KOPT-K1 (cell line): ENCODE measurements around the gene HSD17B12.

Experiments
- H3K27ac ChIP-seq: fragments of 200-600 bp; sonication (generic); 2 replicates; pipeline ENCODE4 v1.5.1; 2016; ENCODE audit warnings: antibody characterized with exemption, mild to moderate bottlenecking, low read depth, low read length; ENCODE audit not compliant: poor library complexity, severe bottlenecking
- H3K36me3 ChIP-seq: fragments of 200-600 bp; sonication (generic); 2 replicates; pipeline ENCODE4 v1.5.1; 2017; ENCODE audit warnings: antibody characterized with exemption, mild to moderate bottlenecking, low read length, moderate library complexity; ENCODE audit not compliant: insufficient read depth
- H3K9me3 ChIP-seq: fragments of 200-600 bp; sonication (generic); 2 replicates; pipeline ENCODE4 v1.5.1; 2017; ENCODE audit warnings: antibody characterized with exemption, low read length, mild to moderate bottlenecking; ENCODE audit not compliant: insufficient read depth, poor library complexity, severe bottlenecking

The HSD17B12 gene

DNA sequence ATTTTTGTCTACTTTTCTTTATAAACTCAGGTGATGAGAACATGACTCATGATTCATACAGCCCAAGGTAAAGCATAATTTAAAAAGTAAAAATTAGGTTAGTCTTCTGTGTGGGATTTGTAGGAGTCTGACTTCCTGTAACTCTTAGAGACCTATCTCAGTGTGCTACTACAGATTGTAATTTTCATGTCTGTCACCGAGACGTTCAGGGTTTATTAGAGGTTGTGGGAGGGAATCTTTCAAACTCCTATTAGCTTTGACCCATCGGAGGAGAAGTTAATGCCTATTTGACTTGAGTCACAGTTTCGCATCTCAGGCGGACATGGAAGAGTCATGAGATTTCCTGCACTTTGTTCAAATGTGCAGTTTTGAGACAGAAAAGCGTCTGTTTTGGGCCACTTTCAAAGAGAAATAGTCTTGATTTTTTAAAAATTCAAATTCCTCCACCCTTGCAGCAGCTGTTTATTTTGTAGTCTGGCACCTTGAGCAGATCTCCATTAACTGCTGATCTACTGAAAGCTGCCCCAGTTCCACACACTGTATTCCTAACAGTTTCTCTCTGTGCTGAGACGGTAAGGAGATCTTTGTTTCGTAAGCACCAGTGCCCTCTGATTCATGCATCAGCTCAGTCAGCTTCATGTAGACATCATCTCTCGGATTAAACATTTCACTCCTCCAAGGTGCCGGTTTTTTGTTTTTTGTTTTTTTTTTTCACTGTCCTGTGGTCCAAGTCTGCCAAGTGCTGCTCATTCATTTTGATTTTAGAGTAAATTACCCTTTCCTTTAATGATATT is 224.4 kb downstream of the HSD17B12 start:
- Histone ChIP-seq H3K27ac (no peak overlapping the region), H3K36me3 (peaks cover 88% of the 10 kb centered on the region), H3K9me3 (no peaks in the 10 kb centered on the region)

DNA sequence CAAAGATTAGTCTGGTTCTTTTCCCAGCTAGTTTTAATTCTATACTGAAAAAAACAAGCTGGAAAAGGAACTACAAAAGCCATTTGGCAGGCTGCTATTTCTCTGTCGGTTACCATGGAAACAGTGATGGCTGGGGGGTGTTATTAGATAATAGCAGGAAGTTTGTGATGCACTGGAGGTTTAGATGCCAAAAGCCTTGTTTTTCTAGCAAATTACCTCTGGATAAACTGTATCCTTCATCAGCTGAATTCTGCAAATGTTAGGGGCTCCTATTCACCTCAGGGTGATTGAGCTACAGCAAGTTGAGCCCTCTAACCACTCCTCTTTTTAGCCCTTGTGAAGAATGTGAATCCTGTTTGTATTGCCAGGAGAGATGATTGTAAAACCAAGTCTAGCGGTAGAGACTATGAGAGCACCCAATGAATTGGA is 225.3 kb downstream of the HSD17B12 start:
- Histone ChIP-seq H3K9me3 (no peaks in the 10 kb centered on the region), H3K27ac (no peak overlapping the region)

More for the DNA sequence above, 225.3 kb downstream of the HSD17B12 start:
- H3K36me3 ChIP-seq, result peaks cover 93% of the 10 kb centered on the region
